ENCODE results near the gene EVL.

EVL gene

DNA sequence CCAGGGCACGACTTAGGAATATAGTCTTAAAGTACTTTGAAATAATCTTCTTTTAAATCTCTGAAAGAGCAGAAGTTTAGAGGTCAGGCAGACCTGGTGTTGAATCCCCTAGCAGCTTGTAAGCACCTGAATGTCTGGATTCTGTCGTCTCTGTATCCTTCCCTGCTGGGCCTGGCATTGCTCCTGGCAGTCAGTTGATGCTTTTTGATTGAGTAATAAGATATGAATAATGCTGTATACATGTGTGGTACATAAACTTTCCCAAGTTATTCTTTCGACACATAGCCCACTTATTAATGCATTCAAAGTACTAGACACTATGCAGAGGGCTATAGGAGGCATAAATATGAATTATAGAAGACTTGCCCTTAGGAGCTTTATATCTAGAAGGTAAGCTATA lies 31.4 kb downstream of the EVL start:
- no peak for TF ChIP-seq EZH2phosphoT487 (IDR thresholded peaks at IDR 0.05; ENCODE audit: borderline replicate concordance)
- TF ChIP-seq, protein P1, sequence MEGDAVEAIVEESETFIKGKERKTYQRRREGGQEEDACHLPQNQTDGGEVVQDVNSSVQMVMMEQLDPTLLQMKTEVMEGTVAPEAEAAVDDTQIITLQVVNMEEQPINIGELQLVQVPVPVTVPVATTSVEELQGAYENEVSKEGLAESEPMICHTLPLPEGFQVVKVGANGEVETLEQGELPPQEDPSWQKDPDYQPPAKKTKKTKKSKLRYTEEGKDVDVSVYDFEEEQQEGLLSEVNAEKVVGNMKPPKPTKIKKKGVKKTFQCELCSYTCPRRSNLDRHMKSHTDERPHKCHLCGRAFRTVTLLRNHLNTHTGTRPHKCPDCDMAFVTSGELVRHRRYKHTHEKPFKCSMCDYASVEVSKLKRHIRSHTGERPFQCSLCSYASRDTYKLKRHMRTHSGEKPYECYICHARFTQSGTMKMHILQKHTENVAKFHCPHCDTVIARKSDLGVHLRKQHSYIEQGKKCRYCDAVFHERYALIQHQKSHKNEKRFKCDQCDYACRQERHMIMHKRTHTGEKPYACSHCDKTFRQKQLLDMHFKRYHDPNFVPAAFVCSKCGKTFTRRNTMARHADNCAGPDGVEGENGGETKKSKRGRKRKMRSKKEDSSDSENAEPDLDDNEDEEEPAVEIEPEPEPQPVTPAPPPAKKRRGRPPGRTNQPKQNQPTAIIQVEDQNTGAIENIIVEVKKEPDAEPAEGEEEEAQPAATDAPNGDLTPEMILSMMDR (conservative IDR thresholded peaks at IDR 0.05; ENCODE audit: low read length), result no peak
- Histone ChIP-seq H3K9ac (ENCODE audit: low read depth, low read length, poor library complexity, severe bottlenecking) (no peak overlapping the region), H3K27me3 (ENCODE audit: insufficient read depth, low read length, poor library complexity, severe bottlenecking) (no peaks in the 10 kb centered on the region), H3K79me2 (ENCODE audit: insufficient read depth, low read length) (peaks cover 95% of the 10 kb centered on the region), H3K9me2 (replicated peaks; ENCODE audit: low read depth, low read length) (no peaks in the 10 kb centered on the region), H4K20me1 (ENCODE audit: insufficient read depth, low read length, poor library complexity, severe bottlenecking) (peaks cover 47% of the 10 kb centered on the region), H3K4me1 (ENCODE audit: insufficient read depth, low read length, poor library complexity, severe bottlenecking) (peaks cover under 1% of the 10 kb centered on the region), H3K36me3 (ENCODE audit: insufficient read depth, low read length) (peaks cover 96% of the 10 kb centered on the region), H3K4me2 (ENCODE audit: low read depth, low read length, poor library complexity, severe bottlenecking) (no peak overlapping the region), H3K4me3 (ENCODE audit: low read length, poor library complexity, severe bottlenecking) (no peak overlapping the region), H3K9me3 (ENCODE audit: insufficient read depth, low read depth, low read length) (no peaks in the 10 kb centered on the region), H2AFZ (ENCODE audit: low read length) (no peak overlapping the region), H3F3A (ENCODE audit: low read depth) (no peaks in the 10 kb centered on the region)

DNA sequence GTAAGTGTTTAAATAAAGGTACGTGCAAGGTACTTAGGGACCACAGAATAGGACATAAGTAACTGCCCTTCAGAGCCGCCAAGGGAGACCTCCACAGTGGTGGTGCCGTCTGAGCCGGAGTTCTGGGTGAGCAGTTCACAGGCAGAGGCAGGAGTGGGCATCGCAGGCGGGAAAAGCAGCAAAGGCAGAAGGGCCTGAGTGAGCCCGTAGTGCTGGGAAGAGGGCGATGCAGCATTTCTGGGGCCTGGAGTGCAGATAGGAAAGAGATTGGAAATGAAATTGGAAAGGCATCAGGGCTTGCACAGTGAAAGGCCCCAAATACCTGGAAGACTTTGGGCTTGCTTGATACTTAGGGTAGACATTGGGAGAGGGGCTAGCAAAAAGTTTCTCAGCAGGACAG lies 32.9 kb downstream of the EVL start:
- Histone ChIP-seq H3K9me2 (replicated peaks; ENCODE audit: low read depth, low read length) (no peaks in the 10 kb centered on the region), H2AFZ (ENCODE audit: low read length) (no peak overlapping the region), H3K79me2 (ENCODE audit: insufficient read depth, low read length) (peaks cover 95% of the 10 kb centered on the region), H3K4me3 (ENCODE audit: low read length, poor library complexity, severe bottlenecking) (no peak overlapping the region), H3K27me3 (ENCODE audit: insufficient read depth, low read length, poor library complexity, severe bottlenecking) (no peaks in the 10 kb centered on the region), H3K4me1 (ENCODE audit: insufficient read depth, low read length, poor library complexity, severe bottlenecking) (peaks cover 3% of the 10 kb centered on the region), H3K9me3 (ENCODE audit: insufficient read depth, low read depth, low read length) (no peaks in the 10 kb centered on the region), H3K9ac (ENCODE audit: low read depth, low read length, poor library complexity, severe bottlenecking) (no peak overlapping the region), H3K36me3 (ENCODE audit: insufficient read depth, low read length) (peaks cover 96% of the 10 kb centered on the region), H3K4me2 (ENCODE audit: low read depth, low read length, poor library complexity, severe bottlenecking) (no peak overlapping the region), H3F3A (ENCODE audit: low read depth) (no peaks in the 10 kb centered on the region), H4K20me1 (ENCODE audit: insufficient read depth, low read length, poor library complexity, severe bottlenecking) (peaks cover 42% of the 10 kb centered on the region)
- TF ChIP-seq EZH2phosphoT487 (IDR thresholded peaks at IDR 0.05; ENCODE audit: borderline replicate concordance), result no peak
- TF ChIP-seq, protein P1 (conservative IDR thresholded peaks at IDR 0.05; ENCODE audit: low read length), result no peak

DNA sequence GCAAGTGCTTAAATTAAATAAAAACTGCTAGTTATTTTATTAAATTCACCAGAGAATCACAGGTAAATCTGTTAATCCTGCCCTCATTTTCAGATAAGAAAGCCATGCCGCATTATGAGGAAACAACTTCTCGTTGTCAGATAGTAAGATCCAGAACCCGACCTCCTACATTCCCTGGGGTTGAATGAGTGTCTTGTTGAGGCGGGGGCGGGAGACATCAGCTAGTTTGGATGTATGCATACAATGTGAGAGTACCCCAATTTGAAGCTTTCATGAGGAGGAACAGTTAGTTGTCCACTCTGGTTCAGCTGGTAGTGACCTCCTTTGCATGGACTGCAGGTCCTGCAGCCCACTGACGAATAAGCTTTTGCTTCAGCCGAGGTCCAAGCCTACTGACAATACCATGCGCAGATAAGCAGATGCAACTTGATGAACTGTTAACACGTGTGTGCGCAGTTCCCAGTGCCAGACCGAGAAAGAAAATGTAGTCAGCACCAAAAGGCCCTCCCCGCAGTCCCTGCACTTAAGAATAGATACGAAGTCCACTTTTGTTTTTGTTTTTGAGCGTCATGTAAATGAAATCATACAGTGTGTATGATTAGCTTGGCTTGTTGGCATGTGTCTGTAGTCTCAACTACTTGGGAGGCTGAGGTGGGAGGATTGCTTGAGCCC lies 34.9 kb downstream of the EVL start:
- no peaks in the 10 kb centered on the region for H3K9me3 ChIP-seq (ENCODE audit: insufficient read depth, low read depth, low read length)
- no peaks in the 10 kb centered on the region for H3K9me2 ChIP-seq (replicated peaks; ENCODE audit: low read depth, low read length)
- TF ChIP-seq EZH2phosphoT487 (IDR thresholded peaks at IDR 0.05; ENCODE audit: borderline replicate concordance), result no peak
- TF ChIP-seq, protein P1 (conservative IDR thresholded peaks at IDR 0.05; ENCODE audit: low read length), result no peak
- no peaks in the 10 kb centered on the region for H3F3A ChIP-seq (ENCODE audit: low read depth)
- peaks cover 97% of the 10 kb centered on the region for H3K36me3 ChIP-seq (ENCODE audit: insufficient read depth, low read length)
- peaks cover 20% of the 10 kb centered on the region for H3K4me1 ChIP-seq (ENCODE audit: insufficient read depth, low read length, poor library complexity, severe bottlenecking)
- peaks cover 47% of the 10 kb centered on the region for H4K20me1 ChIP-seq (ENCODE audit: insufficient read depth, low read length, poor library complexity, severe bottlenecking)
- no peak overlapping the region for H2AFZ ChIP-seq (ENCODE audit: low read length)
- H3K4me2 ChIP-seq (ENCODE audit: low read depth, low read length, poor library complexity, severe bottlenecking), result no peak overlapping the region
- no peak overlapping the region for H3K4me3 ChIP-seq (ENCODE audit: low read length, poor library complexity, severe bottlenecking)
- H3K79me2 ChIP-seq (ENCODE audit: insufficient read depth, low read length), result peaks cover 95% of the 10 kb centered on the region
- no peaks in the 10 kb centered on the region for H3K27me3 ChIP-seq (ENCODE audit: insufficient read depth, low read length, poor library complexity, severe bottlenecking)
- no peak overlapping the region for H3K9ac ChIP-seq (ENCODE audit: low read depth, low read length, poor library complexity, severe bottlenecking)

Data from Loucy (cell line).